GM12875 (cell line): Measurements from ENCODE around the gene HIPK2.

Experiments used
- H3K4me3 ChIP-seq: one replicate; pipeline ENCODE4 v1.5.1; 2011; ENCODE audit warnings: low read depth, low read length, control low read depth
- CTCF ChIP-seq: IDR thresholded peaks from 2 replicates; pipeline ENCODE4 v1.5.1; 2011; ENCODE audit warnings: low read depth, mild to moderate bottlenecking, control low read depth, inconsistent platforms, low read length, moderate library complexity, borderline replicate concordance; ENCODE audit not compliant: insufficient read depth

HIPK2 gene

GRCh38 chr7:139658908-139659675 lies 118.7 kb downstream of the HIPK2 start:
- H3K4me3 ChIP-seq = no peak overlapping the region
- TF ChIP-seq CTCF = no peak

GRCh38 chr7:139658296-139658695 lies 119.5 kb downstream of the HIPK2 start:
- no peak overlapping the region for H3K4me3 ChIP-seq
- TF ChIP-seq CTCF = no peak

- TF ChIP-seq CTCF = no peak
- no peak overlapping the region for H3K4me3 ChIP-seq
Observed at GRCh38 chr7:139657725-139658124, 120.1 kb downstream of the HIPK2 start.

- H3K4me3 ChIP-seq = no peak overlapping the region
- no peak for TF ChIP-seq CTCF
Observed at GRCh38 chr7:139656387-139656786, 121.4 kb downstream of the HIPK2 start.

- TF ChIP-seq CTCF = no peak
- no peak overlapping the region for H3K4me3 ChIP-seq
Observed at GRCh38 chr7:139655305-139655704, 122.5 kb downstream of the HIPK2 start.

GRCh38 chr7:139654276-139655181 lies 123.3 kb downstream of the HIPK2 start:
- TF ChIP-seq CTCF = no peak
- no peak overlapping the region for H3K4me3 ChIP-seq
